DMS53 treated with DMSO at 0.1 percent for 48 hours (cell line): Measurements from ENCODE around the gene TRIM56.
A peak's percentile ranks its signal among the peaks of the same experiment; 100 is the strongest.
"Not testable (repeated sequence)": the region's sequence is repeated elsewhere in the genome, so short reads cannot be mapped to it uniquely, and the experiment has no call there.

ENCODE experiments used
- DNase-seq: peaks from one replicate; lab custom pipeline; 2025; ENCODE audit not compliant: unreplicated experiment; lab: John Stamatoyannopoulos, UW

The TRIM56 gene

GRCh38 chr7:101112233-101112632, 27.0 kb downstream of the TRIM56 start:
- DNase-seq = no peak

GRCh38 chr7:101113140-101113539, 27.9 kb downstream of the TRIM56 start:
- not testable (repeated sequence) for DNase-seq

GRCh38 chr7:101113836-101114235, 28.6 kb downstream of the TRIM56 start:
- no peak for DNase-seq

- no peak for DNase-seq
Observed at GRCh38 chr7:101114492-101114891, 29.2 kb downstream of the TRIM56 start.

GRCh38 chr7:101115215-101115614, 29.9 kb downstream of the TRIM56 start:
- no peak for DNase-seq

GRCh38 chr7:101116898-101117297, 31.6 kb downstream of the TRIM56 start:
- DNase-seq = no peak

- no peak for DNase-seq
Observed at GRCh38 chr7:101118856-101119255, 33.6 kb downstream of the TRIM56 start.

- no peak for DNase-seq
Observed at GRCh38 chr7:101119876-101120275, 34.6 kb downstream of the TRIM56 start.

- no peak for DNase-seq
Observed at GRCh38 chr7:101120315-101120714, 35.0 kb downstream of the TRIM56 start.

- DNase-seq = not testable (repeated sequence)
Observed at GRCh38 chr7:101121631-101121990, 36.3 kb downstream of the TRIM56 start.

GRCh38 chr7:101121991-101122932, 37.0 kb downstream of the TRIM56 start:
- DNase-seq = peak; percentile 19

GRCh38 chr7:101122933-101123702, 37.8 kb downstream of the TRIM56 start:
- DNase-seq = no peak

- DNase-seq = no peak
Observed at GRCh38 chr7:101123703-101124068, 38.4 kb downstream of the TRIM56 start.

- DNase-seq = peak; percentile 55
Observed at GRCh38 chr7:101124376-101125056, 39.2 kb downstream of the TRIM56 start.

GRCh38 chr7:101125989-101126650, 40.8 kb downstream of the TRIM56 start:
- no peak for DNase-seq

GRCh38 chr7:101126651-101127459, 41.6 kb downstream of the TRIM56 start, which contains the start of gene SERPINE1:
Gene SERPINE1, plus strand, starts transcription at chr7:101127104. Its CDS starts 1,290 bp downstream, at chr7:101128394.
- DNase-seq = no peak

- DNase-seq = no peak
Observed at GRCh38 chr7:101127460-101128039, 42.3 kb downstream of the TRIM56 start.

- no peak for DNase-seq
Observed at GRCh38 chr7:101128040-101128834, 43.0 kb downstream of the TRIM56 start.

- no peak for DNase-seq
Observed at GRCh38 chr7:101129603-101130117, 44.4 kb downstream of the TRIM56 start.
